G401 (cell line): ENCODE results near the gene IL4R. TPM values are rescaled to one million over a fixed set of nuclear protein-coding genes. Genes with fewer than 3 reads are reported as not detected.
"Not testable (repeated sequence)": the region's sequence is repeated elsewhere in the genome, so short reads cannot be mapped to it uniquely, and the experiment has no call there.

ENCODE experiments used
- DNase-seq: peaks from one replicate; pipeline ENCODE4 v3.0.0-alpha.2; 2015; ENCODE audit warnings: low spot score
- in situ Hi-C: cut with HindIII; loops from 2 replicates; pipeline ENCODE4 v1.10.0; 2016; ENCODE audit warnings: low sequenced_read_pairs, mixed read lengths
- total RNA-seq: library from RNA; depleted of rRNA; stranded (reverse); fragments of >200 nt; shearing (Covaris generic); gene quantifications from 2 replicates; pipeline ENCODE4 v1.2.3, GENCODE V29; 2014

The IL4R gene
- total RNA-seq, 1 experiment from 2014 or later: 22.7 TPM

DNA sequence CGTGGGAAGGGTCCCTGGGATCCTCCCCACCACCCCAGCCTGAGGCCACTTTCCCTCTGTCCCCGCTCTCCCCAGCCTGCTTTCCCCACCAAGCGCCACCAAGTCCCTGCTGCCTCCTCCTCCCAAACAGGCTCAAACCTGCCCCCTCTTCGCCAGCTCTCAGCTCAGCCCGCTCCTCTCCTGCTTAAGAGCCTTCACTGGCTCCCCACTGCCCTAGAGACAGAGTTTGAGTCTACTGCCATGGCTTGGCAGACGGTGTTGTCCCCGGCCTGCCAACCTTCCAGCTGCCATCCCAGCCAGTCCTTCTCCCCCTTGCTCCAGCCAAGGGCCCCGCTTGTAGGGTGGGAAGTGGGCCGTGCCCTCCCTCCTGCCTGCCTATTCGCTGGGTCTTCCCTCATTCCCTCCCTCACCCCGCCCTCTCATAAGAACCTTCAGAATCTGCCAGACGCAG lies 11.1 kb downstream of the IL4R start:
- in situ Hi-C loops: no loop called here
- DNase-seq: no peak

DNA sequence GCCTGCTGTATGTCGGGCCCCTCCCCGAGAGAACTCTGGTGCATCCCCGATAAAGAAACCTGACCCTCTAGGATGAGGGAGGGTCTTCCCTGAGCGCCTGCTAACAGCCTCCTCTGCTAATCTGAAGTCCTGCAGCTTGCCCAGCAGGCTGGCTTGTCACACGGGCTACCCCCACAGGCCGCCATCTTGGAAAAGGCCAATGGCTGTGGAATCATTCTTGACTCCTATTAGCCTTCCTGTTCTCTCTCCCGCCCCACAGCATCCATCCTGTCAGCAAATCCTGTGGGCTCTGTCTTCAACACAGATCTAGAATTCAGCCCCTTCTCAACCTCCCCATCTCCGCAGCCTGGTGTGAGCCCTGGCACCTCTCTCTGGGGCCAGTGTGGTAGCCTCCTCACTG lies 12.0 kb downstream of the IL4R start:
- no peak for DNase-seq
- in situ Hi-C loops: no loop called here

DNA sequence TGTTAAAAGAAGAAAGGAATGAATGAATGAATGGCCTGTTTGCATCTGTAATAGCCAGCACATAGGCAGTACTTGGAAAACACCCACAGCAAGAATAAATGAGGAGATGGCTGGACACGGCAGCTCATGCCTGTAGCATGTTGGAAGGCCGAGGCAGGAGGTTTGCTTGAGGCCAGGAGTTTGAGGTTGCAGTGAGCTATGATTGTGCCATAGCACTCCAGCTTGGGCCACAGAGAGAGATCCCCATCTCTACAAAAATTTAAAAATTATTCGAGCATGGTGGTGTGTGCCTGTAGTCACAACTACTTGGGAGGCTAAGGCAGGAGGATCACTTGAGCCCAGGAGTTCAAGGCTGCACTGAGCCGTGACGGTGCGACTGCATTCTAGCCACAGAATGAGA lies 12.5 kb downstream of the IL4R start:
- DNase-seq: no peak
- in situ Hi-C loops: no loop called here

DNA sequence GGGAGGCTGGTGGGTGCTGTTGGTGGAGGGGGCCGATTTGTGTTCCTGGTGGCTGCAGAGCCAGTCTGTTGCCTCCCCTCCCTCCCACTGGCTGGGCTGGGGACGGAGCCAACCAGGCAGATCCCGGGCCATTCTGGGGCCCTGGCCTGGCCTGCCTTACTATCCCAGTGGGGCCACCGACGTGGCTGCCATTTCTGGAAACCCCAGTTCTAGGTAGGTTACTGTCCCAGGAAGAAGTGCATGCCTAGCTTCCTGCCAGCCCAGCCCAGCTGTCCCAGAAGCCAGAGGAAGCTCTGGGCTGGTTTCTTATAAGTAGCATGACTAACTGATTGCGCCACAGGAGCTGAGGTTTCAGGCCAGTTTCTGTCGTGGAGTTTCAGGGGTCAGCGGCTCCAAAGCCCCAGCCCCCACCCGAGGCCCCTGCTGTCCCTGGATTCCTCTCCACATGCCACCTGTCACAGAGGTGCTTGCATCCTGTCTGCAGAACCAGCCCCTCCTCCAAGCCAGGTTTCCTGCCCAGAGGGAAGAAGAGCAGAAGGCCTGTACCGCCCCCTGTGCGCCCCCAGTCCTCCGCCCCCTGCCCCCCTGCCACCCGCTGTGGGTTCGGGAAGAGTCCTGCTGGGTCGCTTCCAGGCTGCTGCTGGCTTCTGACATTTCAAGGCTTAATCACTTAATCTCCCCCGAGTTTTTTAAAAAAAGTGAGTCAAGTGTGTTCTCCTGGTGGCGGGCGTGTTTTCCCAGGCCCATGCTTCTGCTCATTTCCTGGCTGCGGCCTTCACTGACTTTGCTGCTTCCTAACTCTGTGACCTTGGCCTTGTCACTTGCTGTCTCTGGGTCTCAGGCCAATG lies 13.2 kb downstream of the IL4R start:
- peak; percentile 16 for DNase-seq
- in situ Hi-C loops: no loop called here

DNA sequence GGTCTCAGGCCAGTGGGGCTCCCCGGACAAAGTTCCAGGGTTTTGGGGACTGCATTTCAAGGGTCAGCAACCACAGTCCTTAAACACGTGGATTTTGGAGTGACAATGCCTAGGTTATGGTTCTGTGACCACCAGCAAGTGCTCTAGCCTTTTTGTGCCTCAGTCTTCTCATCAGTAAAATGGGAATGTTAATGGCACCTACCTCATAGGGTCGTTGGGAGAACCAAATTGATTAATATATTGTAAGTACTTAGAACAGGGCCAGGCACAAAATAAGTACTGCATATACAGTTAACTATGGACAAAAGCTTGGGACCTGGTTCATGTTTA lies 13.8 kb downstream of the IL4R start:
- in situ Hi-C loops: no loop called here

DNA sequence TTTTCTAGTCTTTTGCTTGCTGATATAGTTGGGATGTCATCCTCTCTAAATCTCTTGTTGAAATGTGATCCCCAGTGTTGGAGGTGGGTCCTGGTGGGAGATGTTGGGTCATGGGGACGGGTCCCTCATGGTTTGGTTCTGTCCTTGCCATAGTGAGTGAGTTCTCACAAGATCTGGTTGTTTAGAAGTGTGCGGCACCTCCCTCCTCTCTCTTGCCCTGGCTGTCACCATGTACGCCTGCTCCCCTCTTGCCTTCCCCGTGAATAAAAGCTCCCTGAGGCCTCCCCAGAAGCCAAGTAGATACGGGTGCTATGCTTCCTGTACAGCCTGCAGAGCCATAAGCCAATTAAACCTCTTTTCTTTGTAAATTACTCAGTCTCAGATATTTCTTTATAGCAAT lies 15.2 kb downstream of the IL4R start:
- DNase-seq: no peak
- in situ Hi-C loops: no loop called here

More for the DNA sequence above, 13.8 kb downstream of the IL4R start:
- no peak for DNase-seq

DNA sequence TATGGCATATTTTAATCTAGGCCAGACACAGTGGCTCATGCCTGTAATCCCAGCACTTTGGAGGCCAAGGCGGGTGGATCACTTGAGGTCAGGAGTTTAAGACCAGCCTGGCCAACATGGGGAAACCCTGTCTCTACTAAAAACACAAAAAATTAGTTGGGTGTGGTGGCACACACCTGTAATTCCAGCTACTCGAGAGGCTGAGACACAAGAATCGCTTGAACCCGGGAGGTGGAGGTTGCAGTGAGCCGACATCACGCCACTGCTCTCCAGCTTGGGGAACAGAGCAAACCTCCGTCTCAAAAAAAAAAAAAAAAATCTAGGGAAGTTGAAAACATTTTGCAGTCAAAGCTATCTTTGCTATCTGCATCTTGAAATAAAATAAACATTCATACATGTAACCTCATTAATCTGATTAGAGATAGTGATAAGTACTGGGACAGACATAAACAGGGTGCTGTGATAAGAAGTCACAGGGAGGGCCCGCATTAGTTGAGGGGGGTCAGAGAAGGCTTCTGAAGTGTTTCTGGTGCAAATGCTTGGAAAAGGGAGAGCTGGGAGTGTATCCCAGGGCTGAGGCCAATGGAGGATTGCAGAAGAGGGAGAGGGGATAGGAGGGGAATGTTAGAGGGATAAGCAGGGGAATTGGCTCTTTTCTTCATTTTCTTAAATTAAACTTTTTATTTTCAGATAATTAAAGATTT lies 15.8 kb downstream of the IL4R start:
- in situ Hi-C loops, DNase-seq: not testable (repeated sequence)

DNA sequence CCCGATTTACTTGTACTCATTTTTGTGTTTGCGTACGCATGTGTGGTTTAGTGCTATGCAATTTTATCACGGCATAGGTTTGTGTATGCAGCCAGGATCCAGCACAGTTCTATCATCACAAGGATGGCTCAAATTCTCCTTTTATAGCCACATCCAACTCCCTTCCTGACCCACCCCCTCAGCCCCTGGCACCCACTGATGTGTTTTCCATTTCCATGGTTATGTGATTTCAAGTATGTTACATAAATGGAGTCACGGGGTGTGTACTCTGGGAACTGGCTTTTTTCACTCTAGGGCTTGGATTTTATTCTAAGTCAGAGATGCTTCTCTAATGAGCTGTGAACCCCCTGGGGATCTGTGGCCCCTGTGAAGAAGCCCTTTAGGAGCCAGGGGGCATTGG lies 16.8 kb downstream of the IL4R start:
- DNase-seq: no peak
- in situ Hi-C loops: no loop called here

DNA sequence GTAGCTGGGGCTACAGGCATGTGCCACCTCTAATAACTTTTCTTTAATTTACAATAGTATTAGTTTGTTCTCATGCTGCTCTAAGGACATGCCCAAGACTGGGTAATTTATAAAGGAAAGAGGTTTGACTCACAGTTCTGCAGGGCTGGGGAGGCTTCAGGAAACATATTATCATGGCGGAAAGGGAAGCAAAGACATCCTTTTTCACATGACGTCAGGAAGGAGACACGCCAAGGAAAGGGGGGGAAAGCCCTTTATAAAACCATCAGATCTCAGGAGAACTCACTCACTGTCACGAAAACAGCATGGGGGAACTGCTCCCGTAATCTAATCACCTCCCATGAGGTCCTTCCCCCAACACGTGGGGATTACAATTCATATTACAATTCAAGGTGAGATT lies 18.3 kb downstream of the IL4R start:
- in situ Hi-C loops: no loop called here
- DNase-seq: no peak

DNA sequence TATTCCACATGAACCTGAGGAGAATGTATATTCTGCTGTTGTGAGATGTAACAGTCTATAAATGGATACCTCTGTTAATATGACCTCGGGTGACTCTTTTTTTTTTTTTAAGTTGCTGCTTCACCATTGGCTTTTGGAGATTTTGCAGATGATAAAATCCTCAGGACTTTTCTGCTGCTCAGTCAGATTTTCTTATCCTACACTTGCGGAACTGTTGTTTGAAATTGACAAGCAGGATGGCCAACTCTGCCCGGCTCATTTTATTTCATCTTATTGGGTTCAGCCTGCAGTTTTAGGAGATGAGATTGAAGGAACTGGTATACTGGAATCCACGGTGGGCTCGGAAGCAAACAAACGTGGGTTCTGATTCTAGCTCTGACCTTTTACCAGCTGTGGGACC lies 19.3 kb downstream of the IL4R start:
- DNase-seq: no peak
- in situ Hi-C loops: no loop called here

DNA sequence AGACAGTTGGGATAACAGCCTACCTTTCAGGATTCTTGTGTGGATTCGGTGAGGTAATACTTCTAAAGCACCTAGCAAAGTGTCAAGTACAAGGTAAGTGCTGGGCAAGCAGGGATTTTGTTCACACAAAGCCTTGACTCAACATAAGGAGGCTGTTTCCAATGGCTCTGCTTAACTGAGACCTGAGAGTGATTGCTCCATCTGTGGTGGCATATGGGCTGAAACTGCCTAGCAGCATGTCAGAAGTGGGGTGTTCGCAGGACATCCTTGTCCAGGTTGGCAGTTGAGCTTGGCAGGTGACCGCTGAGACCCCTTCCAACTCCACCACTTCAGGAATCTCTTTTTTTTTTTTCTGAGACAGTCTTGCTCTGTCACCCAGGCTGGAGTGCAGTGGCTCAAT lies 19.8 kb downstream of the IL4R start:
- in situ Hi-C loops: no loop called here
- peak; percentile 73 for DNase-seq

DNA sequence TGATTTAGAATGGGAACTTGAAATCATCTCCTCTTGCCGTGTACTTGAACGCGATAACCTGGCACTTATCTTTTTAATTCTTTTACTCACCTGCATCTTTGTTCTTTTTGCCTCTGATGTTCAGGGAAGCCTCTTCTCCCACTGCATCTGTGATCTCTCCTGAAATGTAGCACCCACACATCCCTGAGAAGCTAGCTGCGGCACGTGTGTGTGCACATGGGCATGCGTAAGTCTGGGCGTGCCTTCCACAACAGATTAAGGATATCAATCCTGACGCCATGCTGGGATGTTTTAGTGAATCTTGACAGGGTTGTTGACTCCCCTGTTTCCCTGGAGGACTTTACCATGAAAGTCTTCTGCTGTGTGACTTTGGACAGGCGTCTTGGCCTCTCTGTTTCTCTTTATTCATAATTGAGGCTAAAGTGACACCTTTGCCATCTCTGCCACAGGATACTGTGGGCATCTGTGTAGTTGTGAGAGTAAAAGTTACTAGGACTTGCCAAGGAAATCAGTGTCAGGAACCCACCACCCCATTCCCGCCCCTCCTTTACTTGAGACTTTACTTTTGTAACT lies 20.5 kb downstream of the IL4R start:
- no peak for DNase-seq
- in situ Hi-C loops: no loop called here

DNA sequence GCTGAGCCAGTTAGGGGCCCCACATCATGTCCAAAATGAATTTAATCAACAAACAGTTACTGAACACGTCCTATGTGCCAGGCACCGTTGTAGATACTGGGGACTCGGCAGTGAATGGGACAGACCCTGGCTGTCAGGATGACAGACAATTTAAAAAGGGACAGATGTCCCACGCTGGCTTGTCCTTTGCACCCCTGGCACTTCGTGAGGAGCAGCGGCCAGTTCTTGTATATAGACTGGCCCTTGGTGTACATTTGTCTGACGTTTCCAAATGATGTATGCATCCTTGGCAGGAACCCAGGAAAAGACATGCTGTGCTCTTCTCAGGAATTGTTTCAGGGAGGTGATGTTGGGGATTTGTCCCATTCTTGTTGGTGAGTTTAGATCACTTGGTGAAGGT lies 21.1 kb downstream of the IL4R start:
- in situ Hi-C loops: no loop called here
- no peak for DNase-seq

DNA sequence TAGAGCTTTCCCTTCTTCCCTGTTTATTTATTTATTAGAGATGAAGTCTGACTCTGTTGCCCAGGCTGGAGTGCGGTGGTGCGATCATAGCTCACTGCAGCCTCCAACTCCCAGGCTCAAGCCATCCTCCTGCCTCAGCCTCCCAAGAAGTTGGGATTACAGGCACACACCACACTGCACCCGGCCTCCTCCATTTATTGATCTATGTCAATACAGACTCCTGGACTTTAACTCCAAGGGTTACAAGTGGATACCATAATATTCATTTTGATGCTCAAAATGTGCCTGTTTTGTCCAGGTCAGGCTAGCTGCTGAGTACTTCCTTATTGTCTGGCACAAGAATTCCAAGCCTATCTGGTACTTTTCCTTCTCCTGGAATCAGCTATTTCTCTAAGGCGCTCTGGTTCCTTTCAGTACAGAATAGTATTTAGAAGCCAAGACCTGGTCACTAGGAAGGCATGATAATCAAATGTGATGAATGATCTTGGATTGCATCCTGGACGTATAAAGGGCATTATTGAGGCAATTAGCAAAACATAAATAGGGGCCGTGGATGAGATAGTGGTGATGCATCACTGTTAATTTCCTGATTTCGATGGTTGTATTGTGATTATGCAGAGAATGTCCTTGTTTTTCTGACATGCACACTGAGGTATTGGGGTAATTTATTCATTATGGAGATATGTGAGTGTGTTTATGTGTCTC lies 21.7 kb downstream of the IL4R start:
- no peak for DNase-seq
- in situ Hi-C loops: no loop called here

DNA sequence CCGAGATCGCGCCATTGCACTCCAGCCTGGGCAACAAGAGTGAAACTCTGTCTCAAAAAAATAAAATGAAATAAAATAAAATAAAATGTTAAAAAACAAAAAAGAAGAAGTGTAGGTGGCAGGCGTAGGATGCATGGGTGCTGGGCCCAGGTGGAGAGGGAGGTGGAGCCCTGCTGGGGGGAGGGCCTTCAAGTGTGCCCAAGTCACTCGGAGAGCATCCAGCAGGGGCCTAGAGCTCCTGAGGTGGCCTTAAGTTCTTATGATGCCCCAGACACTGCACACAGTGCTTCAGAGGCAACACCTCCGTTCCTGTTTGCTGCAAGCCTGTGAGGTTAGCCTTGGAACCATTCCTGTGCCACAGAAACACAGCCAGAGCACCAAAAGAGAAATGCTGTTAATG lies 23.2 kb downstream of the IL4R start:
- DNase-seq: no peak
- in situ Hi-C loops: no loop called here

DNA sequence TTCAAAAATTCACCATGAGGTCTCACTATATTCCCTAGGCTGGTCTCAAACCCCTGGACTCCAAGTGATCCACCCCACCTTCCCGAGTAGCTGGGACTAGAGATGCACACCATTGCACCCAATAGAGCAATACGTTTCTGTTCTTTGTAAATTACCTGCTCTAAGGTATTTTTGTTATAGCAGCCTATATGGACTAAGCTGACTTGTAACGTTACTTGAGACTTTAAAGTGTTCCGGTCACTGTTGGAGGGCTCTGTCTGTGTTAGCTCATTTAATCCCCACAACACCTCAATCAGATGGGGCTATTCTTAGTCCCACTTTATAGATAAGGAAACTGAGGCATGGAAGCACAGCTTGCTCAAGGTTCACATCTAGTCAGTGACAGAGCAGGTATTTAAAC lies 25.4 kb downstream of the IL4R start:
- in situ Hi-C loops: no loop called here
- no peak for DNase-seq

DNA sequence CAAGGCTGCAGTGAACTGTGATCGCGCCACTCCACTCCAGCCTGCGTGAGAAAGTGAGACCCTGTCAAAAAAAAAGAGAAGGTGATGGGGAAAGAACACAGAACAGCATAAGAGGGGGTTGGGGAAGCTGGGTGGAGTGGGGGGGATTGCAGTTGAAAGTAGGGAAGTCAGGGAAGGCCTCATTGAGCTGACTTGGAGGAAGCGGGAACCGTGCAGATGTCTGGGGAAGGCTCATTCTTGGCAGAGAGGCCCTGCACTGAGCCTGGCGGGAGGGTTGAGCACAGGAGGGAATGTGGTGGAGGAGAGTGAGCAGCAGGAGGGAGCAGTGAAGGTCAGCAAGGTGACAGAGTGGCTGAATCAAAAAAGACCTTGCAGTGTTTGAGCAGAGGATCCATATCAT lies 26.9 kb downstream of the IL4R start:
- in situ Hi-C loops: no loop called here
- no peak for DNase-seq

DNA sequence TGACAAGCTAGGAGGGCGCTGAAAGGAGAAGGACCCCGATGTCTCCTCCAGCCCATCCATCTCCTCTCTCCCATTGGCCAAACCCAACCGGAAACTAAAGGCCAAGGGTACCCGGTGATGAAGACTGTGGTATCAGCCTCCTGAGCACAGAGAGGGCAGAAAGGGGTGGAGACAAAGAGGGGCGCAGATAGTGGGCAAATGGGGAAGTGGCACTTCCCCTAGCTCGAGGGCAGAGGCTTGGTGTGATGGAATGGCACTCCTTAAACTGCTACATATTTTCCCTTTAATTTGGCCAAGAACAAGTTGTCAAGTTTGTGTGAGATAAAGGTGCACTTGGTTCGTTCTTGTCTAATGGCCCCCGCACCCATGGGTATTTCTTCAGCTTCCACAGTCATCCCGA lies 27.8 kb downstream of the IL4R start:
- DNase-seq: no peak
- in situ Hi-C loops: no loop called here

DNA sequence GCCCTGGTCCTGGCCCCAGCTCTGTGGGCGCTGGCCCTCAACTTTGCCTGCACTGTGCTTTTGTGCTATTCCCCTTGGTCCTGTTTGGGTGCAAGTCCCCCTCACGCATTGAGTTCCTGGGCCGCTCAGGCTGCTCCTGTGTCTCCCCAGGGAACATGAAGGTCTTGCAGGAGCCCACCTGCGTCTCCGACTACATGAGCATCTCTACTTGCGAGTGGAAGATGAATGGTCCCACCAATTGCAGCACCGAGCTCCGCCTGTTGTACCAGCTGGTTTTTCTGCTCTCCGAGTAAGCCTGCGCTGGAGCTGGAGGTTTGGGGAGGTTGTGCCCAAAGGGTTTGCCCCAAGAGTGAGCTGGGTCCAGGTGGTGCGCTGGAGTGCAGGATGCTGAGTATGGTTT lies 28.2 kb downstream of the IL4R start:
- in situ Hi-C loops: no loop called here
- DNase-seq: no peak

DNA sequence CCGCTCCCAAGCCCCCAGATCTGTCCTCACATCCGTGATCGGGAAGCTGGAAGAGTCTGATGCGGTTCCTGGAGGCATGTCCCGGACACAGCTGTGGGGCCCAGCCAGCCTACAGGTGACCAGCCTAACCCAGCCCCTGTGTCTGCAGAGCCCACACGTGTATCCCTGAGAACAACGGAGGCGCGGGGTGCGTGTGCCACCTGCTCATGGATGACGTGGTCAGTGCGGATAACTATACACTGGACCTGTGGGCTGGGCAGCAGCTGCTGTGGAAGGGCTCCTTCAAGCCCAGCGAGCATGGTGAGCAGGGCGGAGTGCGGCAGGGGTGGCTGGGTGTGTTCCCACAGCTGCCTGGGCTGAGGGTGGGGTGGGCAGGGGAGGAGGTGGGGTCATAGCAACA lies 30.9 kb downstream of the IL4R start:
- DNase-seq: no peak
- in situ Hi-C loops: no loop called here
